Measurements from ENCODE around the gene OPN4. TPM values are rescaled to one million over a fixed set of nuclear protein-coding genes. Genes with fewer than 3 reads are reported as not detected.
A peak's percentile ranks its signal among the peaks of the same experiment; 100 is the strongest.
"Not testable (repeated sequence)": the region's sequence is repeated elsewhere in the genome, so short reads cannot be mapped to it uniquely, and the experiment has no call there.

OPN4 gene
- not detected in 2 replicates for total RNA-seq (2014; rRNA removed; shearing (Covaris generic); ENCODE audit: low replicate concordance)

- Histone ChIP-seq H3K36me3 (no peaks in the 10 kb centered on the region), H3K9me3 (no peaks in the 10 kb centered on the region), H3K27me3 (no peaks in the 10 kb centered on the region), H3K4me3 (no peak within 1 kb of the TSS)
- DNase-seq, result peak; percentile 56
These were observed at the start of gene OPN4 for GRCh38 chr10:86654411-86655172. Gene OPN4, plus strand, starts transcription at chr10:86654547. Its CDS starts 237 bp downstream, at chr10:86654784.

- no peak overlapping the region for H3K4me3 ChIP-seq
- no peaks in the 10 kb centered on the region for H3K27me3 ChIP-seq
- no peak for DNase-seq
- peaks cover 7% of the 10 kb centered on the region for H3K9me3 ChIP-seq
- no peaks in the 10 kb centered on the region for H3K36me3 ChIP-seq
These were observed 46.7 kb upstream of the OPN4 start for GRCh38 chr10:86607674-86608073.

- no peak for DNase-seq
- H3K9me3 ChIP-seq, result peaks cover 7% of the 10 kb centered on the region
- no peak overlapping the region for H3K4me3 ChIP-seq
- no peaks in the 10 kb centered on the region for H3K27me3 ChIP-seq
- H3K36me3 ChIP-seq, result no peaks in the 10 kb centered on the region
These were observed 44.4 kb upstream of the OPN4 start for GRCh38 chr10:86609920-86610319.

GRCh38 chr10:86611386-86611785, 43.0 kb upstream of the OPN4 start:
- no peaks in the 10 kb centered on the region for H3K27me3 ChIP-seq

GRCh38 chr10:86613096-86613495, 41.3 kb upstream of the OPN4 start:
- Histone ChIP-seq H3K9me3 (no peaks in the 10 kb centered on the region), H3K27me3 (no peaks in the 10 kb centered on the region), H3K36me3 (no peaks in the 10 kb centered on the region), H3K4me3 (no peak overlapping the region)
- DNase-seq, result no peak

More at GRCh38 chr10:86611386-86611785, 43.0 kb upstream of the OPN4 start:
- no peaks in the 10 kb centered on the region for H3K36me3 ChIP-seq
- no peak for DNase-seq
- H3K4me3 ChIP-seq, result no peak overlapping the region
- H3K9me3 ChIP-seq, result no peaks in the 10 kb centered on the region

GRCh38 chr10:86613905-86614304, 40.4 kb upstream of the OPN4 start:
- Histone ChIP-seq H3K36me3 (no peaks in the 10 kb centered on the region), H3K4me3 (no peak overlapping the region), H3K9me3 (no peaks in the 10 kb centered on the region), H3K27me3 (no peaks in the 10 kb centered on the region)
- no peak for DNase-seq

GRCh38 chr10:86614853-86615252, 39.5 kb upstream of the OPN4 start:
- no peaks in the 10 kb centered on the region for H3K9me3 ChIP-seq
- no peaks in the 10 kb centered on the region for H3K27me3 ChIP-seq
- no peaks in the 10 kb centered on the region for H3K36me3 ChIP-seq
- no peak overlapping the region for H3K4me3 ChIP-seq
- DNase-seq, result no peak

GRCh38 chr10:86617278-86617677, 37.1 kb upstream of the OPN4 start:
- not testable (repeated sequence) for H3K9me3 ChIP-seq, H3K36me3 ChIP-seq, H3K27me3 ChIP-seq, H3K4me3 ChIP-seq, DNase-seq

- no peak for DNase-seq
- no peaks in the 10 kb centered on the region for H3K36me3 ChIP-seq
- no peaks in the 10 kb centered on the region for H3K9me3 ChIP-seq
- H3K27me3 ChIP-seq, result no peaks in the 10 kb centered on the region
- H3K4me3 ChIP-seq, result no peak overlapping the region
These were observed 26.0 kb upstream of the OPN4 start for GRCh38 chr10:86628311-86628710.

- DNase-seq, result no peak
- Histone ChIP-seq H3K4me3 (no peak overlapping the region), H3K36me3 (no peaks in the 10 kb centered on the region), H3K27me3 (no peaks in the 10 kb centered on the region), H3K9me3 (no peaks in the 10 kb centered on the region)
These were observed 24.3 kb upstream of the OPN4 start for GRCh38 chr10:86630079-86630478.

GRCh38 chr10:86632009-86632800, 22.1 kb upstream of the OPN4 start:
- Histone ChIP-seq H3K9me3 (no peaks in the 10 kb centered on the region), H3K36me3 (no peaks in the 10 kb centered on the region), H3K4me3 (no peak overlapping the region), H3K27me3 (no peaks in the 10 kb centered on the region)
- no peak for DNase-seq

GRCh38 chr10:86632951-86633350, 21.4 kb upstream of the OPN4 start:
- no peak for DNase-seq
- no peaks in the 10 kb centered on the region for H3K9me3 ChIP-seq
- H3K4me3 ChIP-seq, result no peak overlapping the region
- no peaks in the 10 kb centered on the region for H3K27me3 ChIP-seq
- no peaks in the 10 kb centered on the region for H3K36me3 ChIP-seq

GRCh38 chr10:86635402-86635801, 18.9 kb upstream of the OPN4 start:
- DNase-seq, result no peak

GRCh38 chr10:86636311-86636710, 18.0 kb upstream of the OPN4 start:
- Histone ChIP-seq H3K9me3 (no peaks in the 10 kb centered on the region), H3K36me3 (no peaks in the 10 kb centered on the region), H3K4me3 (no peak overlapping the region), H3K27me3 (no peaks in the 10 kb centered on the region)
- no peak for DNase-seq

More at GRCh38 chr10:86635402-86635801, 18.9 kb upstream of the OPN4 start:
- Histone ChIP-seq H3K9me3 (no peaks in the 10 kb centered on the region), H3K4me3 (no peak overlapping the region), H3K27me3 (no peaks in the 10 kb centered on the region), H3K36me3 (no peaks in the 10 kb centered on the region)

GRCh38 chr10:86642021-86642420, 12.3 kb upstream of the OPN4 start:
- H3K27me3 ChIP-seq, result no peaks in the 10 kb centered on the region
- H3K4me3 ChIP-seq, result no peak overlapping the region
- no peak for DNase-seq
- H3K9me3 ChIP-seq, result peaks cover 2% of the 10 kb centered on the region; the same call in 1 of the 2 replicates
- H3K36me3 ChIP-seq, result no peaks in the 10 kb centered on the region

- Histone ChIP-seq H3K27me3 (no peaks in the 10 kb centered on the region), H3K4me3 (no peak overlapping the region), H3K36me3 (no peaks in the 10 kb centered on the region), H3K9me3 (peaks cover 2% of the 10 kb centered on the region; the same call in 1 of the 2 replicates)
- peak; percentile 52 for DNase-seq
These were observed 11.8 kb upstream of the OPN4 start for GRCh38 chr10:86642499-86642898.

GRCh38 chr10:86644152-86644793, 10.1 kb upstream of the OPN4 start:
- DNase-seq, result peak; percentile 42

More at GRCh38 chr10:86644152-86644793, 10.1 kb upstream of the OPN4 start:
- Histone ChIP-seq H3K27me3 (no peaks in the 10 kb centered on the region), H3K36me3 (no peaks in the 10 kb centered on the region), H3K4me3 (no peak overlapping the region), H3K9me3 (peaks cover 2% of the 10 kb centered on the region; the same call in 1 of the 2 replicates)
